Mucosa of gallbladder (tissue), 1 donor: ENCODE measurements around the gene TNFAIP8L1. TPM values are rescaled to one million over a fixed set of nuclear protein-coding genes. Genes with fewer than 3 reads are reported as not detected.
"Not testable (repeated sequence)": the region's sequence is repeated elsewhere in the genome, so short reads cannot be mapped to it uniquely, and the experiment has no call there.

Experiments used
- DNase-seq: peaks from one replicate; pipeline ENCODE4 v3.0.0-alpha.2; 2020; ENCODE audit warnings: low spot score
- total RNA-seq: library from RNA; stranded (reverse); gene quantifications from one replicate; pipeline ENCODE4 v1.2.1, GENCODE V29; 2021
- donor health status: DM: no; HTN: no; CAD: no.

Gene TNFAIP8L1
- total RNA-seq, 1 donor from 2014 or later, result 7.3 TPM

GRCh38 chr19:4676955-4677731 lies 37.8 kb downstream of the TNFAIP8L1 start:
- no peak for DNase-seq

DNA sequence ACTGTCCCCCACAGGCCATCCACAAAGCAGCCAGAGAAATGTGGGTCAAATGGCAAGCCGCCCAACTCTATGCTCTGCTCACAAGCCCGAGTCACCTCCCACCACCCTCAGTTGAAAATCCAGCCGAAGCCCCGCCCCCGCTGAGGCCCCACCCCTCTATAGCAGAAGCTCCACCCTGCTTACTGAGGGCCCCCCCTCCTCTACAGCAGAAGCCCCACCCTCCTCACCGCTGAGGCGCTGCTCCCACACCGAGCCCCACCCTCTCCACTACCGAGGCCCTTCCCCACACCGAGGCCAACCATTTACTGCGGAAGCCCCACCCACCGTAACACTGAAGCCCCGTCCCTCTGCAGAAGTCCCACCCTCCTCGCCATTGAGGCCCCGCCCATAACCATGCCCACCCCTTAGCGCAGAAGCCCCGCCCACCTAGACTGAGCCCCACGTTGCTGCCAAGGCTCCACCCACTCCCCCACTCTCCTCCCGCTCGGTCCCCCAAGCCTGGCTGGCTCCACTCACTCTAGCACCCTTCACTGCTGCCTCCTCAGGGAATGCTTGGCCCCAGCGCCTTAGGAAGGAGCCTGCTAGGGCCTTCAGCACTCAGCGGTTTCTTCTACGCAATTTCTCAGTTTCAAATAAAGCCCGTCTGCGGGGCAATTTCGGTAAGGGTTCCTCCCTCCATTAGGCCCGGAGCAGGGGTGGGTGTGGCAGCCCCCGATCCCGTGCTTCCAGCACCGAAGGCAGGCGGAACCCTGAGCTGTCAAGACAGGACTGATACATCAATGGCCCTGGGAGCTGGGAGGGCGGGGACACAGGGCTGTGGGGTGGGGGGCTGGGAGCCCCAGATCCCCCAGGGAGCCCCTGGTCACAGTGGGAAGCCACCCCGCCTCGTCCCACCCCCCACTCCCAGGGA lies 39.8 kb downstream of the TNFAIP8L1 start:
- DNase-seq, result no peak

- not testable (repeated sequence) for DNase-seq
These were observed 40.7 kb downstream of the TNFAIP8L1 start for GRCh38 chr19:4680021-4680420.

GRCh38 chr19:4682417-4683200 lies 43.3 kb downstream of the TNFAIP8L1 start:
- no peak for DNase-seq

DNA sequence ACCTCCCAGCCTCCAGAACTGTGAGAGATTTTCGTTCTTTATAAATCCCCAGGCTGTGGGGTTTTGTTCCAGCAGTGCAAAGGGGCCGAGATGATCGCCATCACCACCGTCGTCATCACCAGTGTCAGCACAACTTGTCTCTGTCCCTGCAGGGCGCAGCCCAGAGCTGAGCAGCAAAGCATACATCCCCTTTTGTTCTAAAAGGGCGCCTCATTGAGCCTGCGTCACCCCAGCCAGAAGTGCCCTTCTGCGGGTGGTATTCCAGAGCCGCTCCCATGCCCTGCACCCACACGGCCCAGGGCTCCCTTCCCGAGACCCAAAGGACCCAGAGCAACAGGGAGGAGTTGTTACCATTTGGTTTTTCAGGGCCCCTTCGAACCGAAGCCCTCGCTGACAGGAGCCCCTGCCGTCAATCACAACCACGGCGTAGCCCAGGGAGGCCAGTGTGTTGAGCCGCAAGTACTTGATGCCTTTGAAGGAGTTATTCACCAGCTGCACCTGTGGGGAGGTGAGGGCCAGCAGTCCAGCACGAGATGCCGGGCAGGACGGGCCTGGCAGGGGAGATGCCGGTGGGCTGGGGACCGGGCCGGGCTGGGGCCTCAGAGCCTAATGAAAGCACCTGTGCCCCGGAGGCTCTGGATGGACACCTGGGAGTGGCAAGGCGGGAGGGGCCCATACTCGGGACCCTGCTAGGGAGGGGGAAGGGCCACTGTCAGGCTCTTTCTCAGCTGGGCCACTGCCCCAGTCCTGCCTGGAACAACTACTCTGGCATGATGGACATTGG lies 45.2 kb downstream of the TNFAIP8L1 start:
- no peak for DNase-seq

- DNase-seq, result no peak
These were observed 47.4 kb downstream of the TNFAIP8L1 start for GRCh38 chr19:4686700-4687099.

DNA sequence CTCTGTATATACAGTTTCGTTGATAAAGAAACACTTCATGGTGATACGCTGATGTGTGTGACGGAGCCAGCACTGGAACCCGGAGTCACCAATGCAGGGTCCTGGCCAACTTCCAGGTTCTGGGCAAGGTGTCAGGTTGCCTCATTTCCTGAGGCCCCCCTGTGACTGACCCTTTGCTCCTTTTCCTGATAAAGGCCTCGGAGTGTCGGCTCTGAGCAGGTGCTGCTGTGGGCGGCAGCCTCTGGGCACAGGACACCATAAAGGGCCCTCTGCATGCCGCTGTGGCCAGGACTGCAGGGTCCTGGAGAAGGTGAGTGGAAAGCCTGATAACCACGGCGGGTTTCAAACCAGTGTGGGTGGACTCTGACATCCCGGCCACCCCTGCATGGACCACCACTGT lies 48.1 kb downstream of the TNFAIP8L1 start:
- no peak for DNase-seq

GRCh38 chr19:4688587-4688986 lies 49.3 kb downstream of the TNFAIP8L1 start:
- no peak for DNase-seq

DNA sequence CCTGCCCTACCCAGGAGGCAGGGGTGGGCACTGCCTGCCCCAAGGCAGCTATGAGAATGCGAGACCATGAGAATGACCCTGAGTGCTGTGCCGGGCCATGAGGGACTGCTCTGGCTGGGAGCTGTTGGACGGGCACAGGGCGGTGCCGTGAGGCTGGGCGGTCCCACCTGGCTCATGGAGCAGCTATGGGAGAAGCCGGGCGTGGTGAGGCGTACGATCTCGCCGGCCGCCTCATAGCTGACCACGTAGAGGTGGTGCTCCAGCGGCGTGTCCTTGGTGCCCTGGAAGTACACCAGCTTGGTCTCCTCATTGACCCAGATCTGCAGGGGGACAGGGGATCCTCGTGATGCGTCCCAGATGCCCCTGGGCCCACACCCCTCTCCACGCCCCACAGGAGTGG lies 50.1 kb downstream of the TNFAIP8L1 start:
- no peak for DNase-seq

GRCh38 chr19:4690361-4690760 lies 51.0 kb downstream of the TNFAIP8L1 start:
- DNase-seq, result no peak

DNA sequence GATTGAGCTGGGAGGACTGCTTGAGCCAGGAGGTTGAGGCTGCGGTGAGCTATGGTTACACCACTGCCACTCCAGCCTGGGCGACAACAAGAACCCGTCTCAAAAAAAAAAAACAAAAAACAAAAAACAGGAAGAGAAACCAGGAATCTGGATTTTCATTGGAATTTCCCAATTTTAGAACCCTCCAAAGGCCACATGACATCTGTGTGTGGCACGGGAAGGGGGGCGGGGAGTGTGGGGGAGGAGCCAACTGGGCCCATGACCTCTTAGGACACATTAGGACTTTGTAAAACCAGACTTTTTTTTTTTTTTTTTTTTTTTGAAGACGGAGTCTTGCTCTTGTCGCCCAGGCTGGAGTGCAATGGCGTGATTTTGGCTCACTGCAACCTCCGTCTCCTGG lies 52.1 kb downstream of the TNFAIP8L1 start:
- DNase-seq, result no peak

DNA sequence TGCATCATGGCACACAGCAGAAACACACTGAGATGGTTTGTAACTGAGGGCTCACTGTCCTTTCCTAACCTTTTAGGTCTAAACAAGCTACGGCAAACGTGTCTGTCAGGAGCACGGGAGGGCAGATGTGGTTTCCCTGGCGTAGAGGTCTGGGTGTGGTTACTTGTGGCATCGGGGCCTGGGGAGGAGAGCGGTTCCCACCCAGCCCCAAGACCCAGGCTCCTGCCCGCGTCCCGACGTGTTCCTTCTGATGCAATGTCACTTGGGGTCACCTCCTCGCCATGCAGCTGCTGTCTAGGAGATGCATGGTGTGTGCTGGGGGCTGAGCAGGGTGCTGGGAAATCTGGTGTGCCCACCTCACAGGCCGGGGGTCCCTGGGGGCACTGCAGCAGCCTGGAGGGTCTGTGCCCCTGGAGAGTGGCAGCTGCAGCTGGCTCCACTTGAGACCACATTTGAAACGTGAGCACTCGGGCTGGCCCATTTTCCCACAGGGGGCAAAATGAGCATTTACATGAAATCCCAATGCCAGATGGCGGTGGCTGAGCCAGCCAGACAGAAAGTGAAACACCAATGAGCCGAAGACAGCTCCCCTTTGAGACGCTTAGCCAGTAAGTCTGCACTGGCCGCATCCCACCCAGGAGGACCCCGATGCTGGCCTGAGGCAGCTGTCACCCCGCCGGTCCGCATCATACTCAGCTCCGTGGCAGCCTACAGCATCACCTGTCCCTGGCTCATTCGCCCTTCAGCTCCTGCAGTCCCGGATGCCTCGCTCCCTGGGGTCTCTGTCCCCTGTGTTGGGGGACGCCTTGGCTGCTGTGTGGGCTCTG lies 53.1 kb downstream of the TNFAIP8L1 start:
- DNase-seq, result no peak

- no peak for DNase-seq
These were observed 53.7 kb downstream of the TNFAIP8L1 start for GRCh38 chr19:4693078-4693350.

- DNase-seq, result no peak
These were observed 54.3 kb downstream of the TNFAIP8L1 start for GRCh38 chr19:4693471-4694121.

GRCh38 chr19:4694211-4694987 lies 55.1 kb downstream of the TNFAIP8L1 start:
- no peak for DNase-seq

GRCh38 chr19:4695224-4695731 lies 56.0 kb downstream of the TNFAIP8L1 start:
- DNase-seq, result no peak

- no peak for DNase-seq
These were observed 58.0 kb downstream of the TNFAIP8L1 start for GRCh38 chr19:4697304-4697703.

DNA sequence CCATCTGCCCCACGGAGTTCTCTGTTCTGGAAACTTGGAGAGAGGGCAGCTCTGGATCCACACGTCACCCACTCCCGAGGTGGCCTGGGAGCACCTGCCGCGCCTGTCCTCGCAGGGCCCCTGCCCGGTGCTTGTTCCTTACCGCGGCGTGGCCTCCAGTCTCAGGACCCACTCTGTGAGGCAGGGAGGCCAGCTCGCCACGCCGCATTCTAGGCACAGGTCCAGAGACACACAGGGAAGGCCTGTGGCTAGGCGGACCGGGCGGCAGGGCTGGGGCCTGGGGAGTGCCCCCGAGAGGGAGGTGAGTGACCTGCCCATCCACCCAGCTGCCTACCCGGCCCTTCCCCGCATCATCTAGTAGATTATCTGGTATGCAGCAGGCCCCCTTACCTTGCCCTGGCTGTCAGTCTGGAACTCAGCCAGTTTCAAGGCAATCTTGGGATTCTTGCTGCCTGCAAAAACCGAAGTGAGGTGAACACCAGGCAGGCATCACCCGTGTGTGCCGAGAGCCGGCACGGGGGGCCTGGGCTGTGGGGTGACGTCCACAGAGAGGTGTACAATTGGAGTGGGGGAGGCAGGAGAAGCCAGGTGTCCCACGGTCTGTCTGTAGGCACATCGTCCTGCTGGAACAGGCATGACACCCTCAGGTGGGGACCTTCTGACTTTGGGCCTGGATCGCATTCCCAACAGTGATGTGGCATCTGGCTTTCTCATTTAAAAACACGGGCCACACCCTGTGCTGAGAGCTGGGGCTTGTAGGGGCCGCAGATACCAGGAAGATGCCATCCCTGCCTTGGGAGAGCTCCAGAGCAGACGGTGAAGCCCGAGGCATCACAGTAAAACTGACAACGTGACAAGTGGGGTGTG lies 60.7 kb downstream of the TNFAIP8L1 start:
- DNase-seq, result no peak
